H9 (cell line): ENCODE data around the gene CNDP1. TPM values are rescaled to one million over a fixed set of nuclear protein-coding genes. Genes with fewer than 3 reads are reported as not detected.

ENCODE experiments used
- DNase-seq: peaks from one replicate; pipeline ENCODE4 v3.0.0-alpha.2; 2017
- H2AFZ ChIP-seq: one replicate; pipeline ENCODE4 v1.6.1; 2013; ENCODE audit warnings: mild to moderate bottlenecking, low read length, control low read depth, moderate library complexity
- H2AK5ac ChIP-seq: 2 replicates; pipeline ENCODE4 v1.6.1; 2013; ENCODE audit warnings: low read length, control low read depth, mixed read lengths; ENCODE audit not compliant: insufficient read length
- H2BK120ac ChIP-seq: one replicate; pipeline ENCODE4 v1.6.1; 2013; ENCODE audit warnings: low read depth, mild to moderate bottlenecking, low read length, control low read depth, inconsistent platforms; ENCODE audit not compliant: poor library complexity, severe bottlenecking
- H2BK12ac ChIP-seq: 2 replicates; pipeline ENCODE4 v1.6.1; 2013; ENCODE audit warnings: low read length, control low read depth, mixed read lengths, low read depth; ENCODE audit not compliant: insufficient read length
- H2BK15ac ChIP-seq: 2 replicates; pipeline ENCODE4 v1.6.1; 2013; ENCODE audit warnings: low read depth, low read length, control low read depth
- H2BK20ac ChIP-seq: one replicate; pipeline ENCODE4 v1.6.1; 2013; ENCODE audit warnings: low read depth, mild to moderate bottlenecking, low read length, control low read depth, inconsistent platforms; ENCODE audit not compliant: poor library complexity, severe bottlenecking
- H2BK5ac ChIP-seq: 2 replicates; pipeline ENCODE4 v1.6.1; 2013; ENCODE audit warnings: low read length, control low read depth, mixed read lengths; ENCODE audit not compliant: insufficient read length
- H3K14ac ChIP-seq: 2 replicates; pipeline ENCODE4 v1.6.1; 2013; ENCODE audit warnings: low read length, control low read depth; ENCODE audit not compliant: insufficient read depth
- H3K18ac ChIP-seq: 2 replicates; pipeline ENCODE4 v1.6.1; 2013; ENCODE audit warnings: low read depth, mild to moderate bottlenecking, mixed read lengths, low read length, control low read depth; ENCODE audit not compliant: insufficient read length
- H3K23ac ChIP-seq: 2 replicates; pipeline ENCODE4 v1.6.1; 2013; ENCODE audit warnings: low read length, control low read depth, mixed read lengths, low read depth; ENCODE audit not compliant: insufficient read length
- H3K23me2 ChIP-seq: 2 replicates; pipeline ENCODE4 v1.6.1; 2013; ENCODE audit warnings: low read depth, mild to moderate bottlenecking, mixed read lengths, low read length, control low read depth; ENCODE audit not compliant: insufficient read length, poor library complexity, severe bottlenecking
- H3K27ac ChIP-seq: 2 replicates; pipeline ENCODE4 v1.5.1; 2013; ENCODE audit warnings: low read length, control low read depth, mixed read lengths, low read depth; ENCODE audit not compliant: insufficient read length
- H3K27me3 ChIP-seq: 2 replicates; pipeline ENCODE4 v1.6.1; 2013; ENCODE audit warnings: low read length, control low read depth, inconsistent platforms; ENCODE audit not compliant: insufficient read depth
- H3K4ac ChIP-seq: 2 replicates; pipeline ENCODE4 v1.6.1; 2013; ENCODE audit warnings: low read depth, mild to moderate bottlenecking, control low read depth, inconsistent platforms, low read length, moderate library complexity
- H3K4me1 ChIP-seq: 2 replicates; pipeline ENCODE4 v1.6.1; 2013; ENCODE audit warnings: low read length, control low read depth, inconsistent platforms; ENCODE audit not compliant: insufficient read depth
- H3K4me2 ChIP-seq: 2 replicates; pipeline ENCODE4 v1.6.1; 2013; ENCODE audit warnings: low read length, control low read depth, mixed read lengths; ENCODE audit not compliant: insufficient read length, insufficient read depth
- H3K56ac ChIP-seq: 2 replicates; pipeline ENCODE4 v1.6.1; 2013; ENCODE audit warnings: low read depth, mild to moderate bottlenecking, mixed read lengths, low read length, control low read depth; ENCODE audit not compliant: insufficient read length
- H3K79me1 ChIP-seq: 2 replicates; pipeline ENCODE4 v1.6.1; 2013; ENCODE audit warnings: low read depth, mild to moderate bottlenecking, moderate library complexity, low read length, control low read depth, inconsistent platforms; ENCODE audit not compliant: insufficient read depth, poor library complexity, severe bottlenecking
- H3K79me2 ChIP-seq: 2 replicates; pipeline ENCODE4 v1.6.1; 2013; ENCODE audit warnings: low read length, control low read depth, inconsistent platforms; ENCODE audit not compliant: insufficient read depth
- H3K9ac ChIP-seq: 2 replicates; pipeline ENCODE4 v1.6.1; 2013; ENCODE audit warnings: low read length, control low read depth, mixed read lengths; ENCODE audit not compliant: insufficient read length; ENCODE audit errors: extremely low read depth
- H3K9me3 ChIP-seq: one replicate; pipeline ENCODE4 v1.6.1; 2013; ENCODE audit warnings: low read depth, low read length, inconsistent platforms; ENCODE audit not compliant: control insufficient read depth
- H3T11ph ChIP-seq: one replicate; pipeline ENCODE4 v1.6.1; 2013; ENCODE audit warnings: mild to moderate bottlenecking, low read length, control low read depth, inconsistent platforms
- H4K20me1 ChIP-seq: one replicate; pipeline ENCODE4 v1.6.1; 2013; ENCODE audit not compliant: control insufficient read depth, insufficient read length, insufficient read depth
- H4K5ac ChIP-seq: 2 replicates; pipeline ENCODE4 v1.6.1; 2013; ENCODE audit warnings: low read depth, mild to moderate bottlenecking, mixed read lengths, low read length, control low read depth; ENCODE audit not compliant: insufficient read length
- H4K8ac ChIP-seq: replicated peaks from 2 replicates; pipeline ENCODE4 v1.6.1; 2013; ENCODE audit warnings: low read length, control low read depth, mixed read lengths, low read depth; ENCODE audit not compliant: insufficient read length
- H4K91ac ChIP-seq: 2 replicates; pipeline ENCODE4 v1.6.1; 2013; ENCODE audit warnings: low read depth, mild to moderate bottlenecking, moderate library complexity, mixed read lengths, low read length, control low read depth; ENCODE audit not compliant: insufficient read length
- H3K27ac Mint-ChIP-seq, 3 experiments: 2 replicates in 2 of 3; 3 replicates in 1 of 3; pipeline ENCODE4 v1.8.0; 2020 to 2021; ENCODE audit warnings: mixed read lengths in 3 of 3, mild to moderate bottlenecking in 1 of 3, moderate library complexity in 1 of 3
- H3K27me3 Mint-ChIP-seq: 2 replicates; pipeline ENCODE4 v1.8.0; 2021; ENCODE audit warnings: low read depth, mild to moderate bottlenecking, moderate library complexity, mixed read lengths
- H3K36me3 Mint-ChIP-seq, 3 experiments: 2 replicates in 2 of 3; 3 replicates in 1 of 3; pipeline ENCODE4 v1.8.0; 2020 to 2021; ENCODE audit warnings: low read depth in 3 of 3, mixed read lengths in 3 of 3; ENCODE audit not compliant: insufficient read depth in 1 of 3
- H3K4me1 Mint-ChIP-seq, 2 experiments: 2 replicates each; pipeline ENCODE4 v1.8.0; 2020; ENCODE audit warnings: mixed read lengths in 2 of 2
- H3K4me3 Mint-ChIP-seq, 2 experiments: 2 replicates in 1 of 2; 3 replicates in 1 of 2; pipeline ENCODE4 v1.8.0; 2020 to 2021; ENCODE audit warnings: mild to moderate bottlenecking in 2 of 2, mixed read lengths in 2 of 2, moderate library complexity in 1 of 2
- H3K9me3 Mint-ChIP-seq, 2 experiments: 2 replicates in 1 of 2; 3 replicates in 1 of 2; pipeline ENCODE4 v1.8.0; 2020; ENCODE audit warnings: mild to moderate bottlenecking in 2 of 2, mixed read lengths in 2 of 2, moderate library complexity in 1 of 2
- CTCF ChIP-seq: fragments of 200-600 bp; sonication (generic); conservative IDR thresholded peaks from 3 replicates; pipeline ENCODE4 v1.8.0; 2021; ENCODE audit warnings: antibody characterized with exemption, mild to moderate bottlenecking
- WGBS: extraction: QIAGEN DNeasy Blood & Tissue Kit; methylation state at CpG from one replicate; pipeline ENCODE4 v1.1.7; 2013; ENCODE audit warnings: missing lambda C conversion rate, low lambda C conversion rate, mixed read lengths; ENCODE audit not compliant: insufficient read length; ENCODE audit errors: extremely low coverage; 5-methylcytosine and 5-hydroxymethylcytosine counted together
- total RNA-seq: library from RNA; stranded (reverse); gene quantifications from 2 replicates; pipeline ENCODE4 v1.2.1, GENCODE V29; 2021

CNDP1 gene
- total RNA-seq, 1 experiment from 2014 or later: not detected

GRCh38 chr18:74597662-74598349, 63.5 kb downstream of the CNDP1 start, which contains the start of gene ZNF407:
TSS of gene ZNF407 (plus strand) at chr18:74597870. CDS start at chr18:74631020, 33,150 bp downstream.
- Histone ChIP-seq H2BK15ac (no peak within 1 kb of the TSS), H3K79me1 (peaks cover 5% of the 10 kb centered on the region), H4K8ac (peak within 1 kb of the TSS; percentile 43), H2BK20ac (no peak within 1 kb of the TSS), H2BK120ac (no peak within 1 kb of the TSS), H3K23me2 (peaks cover 6% of the 10 kb centered on the region), H3K9me3 (no peaks in the 10 kb centered on the region), H4K5ac (no peak within 1 kb of the TSS), H3T11ph (no peak within 1 kb of the TSS), H3K14ac (peak within 1 kb of the TSS; percentile 74), H2BK5ac (peak within 1 kb of the TSS; percentile 59), H3K4ac (no peak within 1 kb of the TSS; the same call in 1 of the 2 replicates), H2BK12ac (no peak within 1 kb of the TSS), H3K56ac (no peak within 1 kb of the TSS), H3K9ac (peak within 1 kb of the TSS; percentile 92), H4K20me1 (no peaks in the 10 kb centered on the region), H3K79me2 (peaks cover 2% of the 10 kb centered on the region; the same call in 1 of the 2 replicates), H3K4me2 (peak within 1 kb of the TSS; percentile 90), H3K18ac (peak within 1 kb of the TSS; percentile 79), H3K23ac (no peak within 1 kb of the TSS), H4K91ac (no peak within 1 kb of the TSS), H3K27ac (peak within 1 kb of the TSS; percentile 20), H3K4me1 (no peaks in the 10 kb centered on the region), H2AFZ (peak within 1 kb of the TSS; percentile 90), H3K27me3 (no peaks in the 10 kb centered on the region), H2AK5ac (no peak within 1 kb of the TSS)
- WGBS: no CpG with 5 or more reads among the region's 64 CpGs
- Mint-ChIP-seq H3K27me3 (no peaks in the 10 kb centered on the region; the same call in 1 of the 2 replicates), H3K9me3 (no peaks in the 10 kb centered on the region; a peak in 1 of 5 replicates), H3K36me3 (peaks cover 0 to 29% (median 14%) of the 10 kb centered on the region in 3 experiments; a peak in 6 of 7 replicates), H3K4me3 (peak within 1 kb of the TSS; percentile 91 to 93), H3K27ac (peak within 1 kb of the TSS; percentile 94 to 99 (median 98); a peak in 6 of 7 replicates), H3K4me1 (peaks cover 14% of the 10 kb centered on the region in 2 experiments)
- TF ChIP-seq CTCF: no peak
- DNase-seq: peak; percentile 95
